ENCODE measurements around the gene ARID5B. TPM values are rescaled to one million over a fixed set of nuclear protein-coding genes. Genes with fewer than 3 reads are reported as not detected.

The ARID5B gene
- total and polyA plus RNA-seq, 2 donors (not counting 1 experiment from before 2014, with no cell fraction given): 22.4 to 237 TPM

GRCh38 chr10:62077330-62078015 lies 176.0 kb downstream of the ARID5B start:
- POLR2A ChIA-PET: no interaction called here
- no peak overlapping the region for H3K4me3 Mint-ChIP-seq

More at GRCh38 chr10:62077330-62078015, 176.0 kb downstream of the ARID5B start:
- DNase-seq (no peak), ATAC-seq (ENCODE audit: low read depth) (no peak)
- H3K27ac Mint-ChIP-seq: peak overlapping the region; percentile 74
- Histone ChIP-seq H3K9me3 (ENCODE audit: control extremely low read depth in 1 of 3, control insufficient read depth in 2 of 3, insufficient read depth in 1 of 3, low read length in 2 of 3) (peaks cover 0 to 4% (median 1%) of the 10 kb centered on the region in 3 donors), H2AFZ (ENCODE audit: insufficient read depth, low read depth, low read length, poor library complexity, severe bottlenecking) (no peak overlapping the region), H4K20me1 (ENCODE audit: control insufficient read depth, insufficient read depth, low read length, poor library complexity, severe bottlenecking) (no peaks in the 10 kb centered on the region), H3K27ac (ENCODE audit: low read length in 2 of 2) (peak overlapping the region; percentile 46 to 49), H3K9ac (ENCODE audit: low read length) (no peak overlapping the region), H3K36me3 (replicated peaks in 1 of 2; ENCODE audit: control extremely low read depth in 1 of 2, control insufficient read depth in 1 of 2, extremely low read depth in 1 of 2, insufficient read depth in 2 of 2, low read length in 1 of 2) (peaks cover 3 to 57% of the 10 kb centered on the region in 2 experiments), H3K4me3 (ENCODE audit: control extremely low read depth in 1 of 5, extremely low read depth in 1 of 5, insufficient read depth in 1 of 5, low read depth in 2 of 5, low read length in 4 of 5) (no peak overlapping the region), H3K27me3 (replicated peaks in 1 of 4; ENCODE audit: control extremely low read depth in 1 of 4, control insufficient read depth in 3 of 4, insufficient read depth in 4 of 4, low read length in 3 of 4) (no peaks in the 10 kb centered on the region), H3K4me1 (ENCODE audit: control insufficient read depth in 2 of 2, insufficient read depth in 2 of 2, low read length in 2 of 2) (peaks cover 57 to 58% of the 10 kb centered on the region in 2 donors), H3K79me2 (ENCODE audit: control insufficient read depth, insufficient read depth, low read length) (peaks cover 52% of the 10 kb centered on the region), H3K4me2 (replicated peaks; ENCODE audit: low read depth, low read length, poor library complexity, severe bottlenecking) (peak overlapping the region; percentile 10)
- intact Hi-C loops (cut with micrococcal nuclease): no loop called here
- H3K4me1 Mint-ChIP-seq: peaks cover 84% of the 10 kb centered on the region
- CTCF ChIA-PET: interaction anchor here (1.0 to 1.1 kb wide), 2 partner anchors 40 to 73 kb away, joined by 3 read pairs; no protein-coding TSS in a partner anchor
- no peaks in the 10 kb centered on the region for H3K9me3 Mint-ChIP-seq (ENCODE audit: insufficient read depth)
- H3K27me3 Mint-ChIP-seq: no peaks in the 10 kb centered on the region
- WGBS (ENCODE audit: insufficient coverage): no CpG with 5 or more reads among the region's 2 CpGs
- TF ChIP-seq, protein P1, sequence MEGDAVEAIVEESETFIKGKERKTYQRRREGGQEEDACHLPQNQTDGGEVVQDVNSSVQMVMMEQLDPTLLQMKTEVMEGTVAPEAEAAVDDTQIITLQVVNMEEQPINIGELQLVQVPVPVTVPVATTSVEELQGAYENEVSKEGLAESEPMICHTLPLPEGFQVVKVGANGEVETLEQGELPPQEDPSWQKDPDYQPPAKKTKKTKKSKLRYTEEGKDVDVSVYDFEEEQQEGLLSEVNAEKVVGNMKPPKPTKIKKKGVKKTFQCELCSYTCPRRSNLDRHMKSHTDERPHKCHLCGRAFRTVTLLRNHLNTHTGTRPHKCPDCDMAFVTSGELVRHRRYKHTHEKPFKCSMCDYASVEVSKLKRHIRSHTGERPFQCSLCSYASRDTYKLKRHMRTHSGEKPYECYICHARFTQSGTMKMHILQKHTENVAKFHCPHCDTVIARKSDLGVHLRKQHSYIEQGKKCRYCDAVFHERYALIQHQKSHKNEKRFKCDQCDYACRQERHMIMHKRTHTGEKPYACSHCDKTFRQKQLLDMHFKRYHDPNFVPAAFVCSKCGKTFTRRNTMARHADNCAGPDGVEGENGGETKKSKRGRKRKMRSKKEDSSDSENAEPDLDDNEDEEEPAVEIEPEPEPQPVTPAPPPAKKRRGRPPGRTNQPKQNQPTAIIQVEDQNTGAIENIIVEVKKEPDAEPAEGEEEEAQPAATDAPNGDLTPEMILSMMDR (IDR thresholded peaks at IDR 0.05): no peak
- no peak for TF ChIP-seq EZH2 (IDR thresholded peaks at IDR 0.05; ENCODE audit: borderline replicate concordance, insufficient read depth, low read depth, low read length, poor library complexity, severe bottlenecking)

Measured in B cell (primary cell).